GM12878 (cell line): ENCODE measurements around the gene GRIK5. TPM values are rescaled to one million over a fixed set of nuclear protein-coding genes. Genes with fewer than 3 reads are reported as not detected.

Experiments
- ATF2 ChIP-seq: IDR thresholded peaks from 2 replicates; pipeline ENCODE4 v1.6.1; 2012; ENCODE audit warnings: low read length, inconsistent platforms
- ATF3 ChIP-seq: IDR thresholded peaks from 2 replicates; pipeline ENCODE4 v1.6.1; 2011; ENCODE audit warnings: low read depth, mild to moderate bottlenecking, low read length, moderate library complexity, borderline replicate concordance; ENCODE audit errors: extremely low read depth
- GATAD2B ChIP-seq: fragments of 450-650 bp; conservative IDR thresholded peaks from 2 replicates; pipeline ENCODE4 v1.6.1; 2017; ENCODE audit warnings: low read depth, mild to moderate bottlenecking, moderate library complexity
- IRF5 ChIP-seq: fragments of 450-650 bp; IDR thresholded peaks from 2 replicates; pipeline ENCODE4 v1.6.1; 2017; ENCODE audit warnings: borderline replicate concordance
- KDM1A ChIP-seq: fragments of 200-600 bp; sonication (generic); IDR thresholded peaks from 2 replicates; pipeline ENCODE4 v1.6.1; 2016; ENCODE audit warnings: borderline replicate concordance
- NKRF ChIP-seq: fragments of 450-650 bp; conservative IDR thresholded peaks from 2 replicates; pipeline ENCODE4 v1.6.1; 2017; ENCODE audit warnings: mild to moderate bottlenecking, moderate library complexity
- REST ChIP-seq: IDR thresholded peaks from 2 replicates; pipeline ENCODE4 v1.6.1; 2012; ENCODE audit warnings: mild to moderate bottlenecking, low read depth, low read length
- SMC3 ChIP-seq: IDR thresholded peaks from 2 replicates; pipeline ENCODE4 v1.6.1; 2011; ENCODE audit warnings: low read length, improper control_type of control experiment, borderline replicate concordance
- SREBF2 ChIP-seq: IDR thresholded peaks from 2 replicates; pipeline ENCODE4 v1.6.1; 2012; ENCODE audit warnings: mild to moderate bottlenecking, low read length
- TCF12 ChIP-seq: IDR thresholded peaks from 2 replicates; pipeline ENCODE4 v1.6.1; 2011; ENCODE audit warnings: low read depth, mild to moderate bottlenecking, low read length
- ZNF592 ChIP-seq: fragments of 450-650 bp; IDR thresholded peaks from 2 replicates; pipeline ENCODE4 v1.6.1; 2017; ENCODE audit warnings: mild to moderate bottlenecking, moderate library complexity
- polyA plus RNA-seq, 11 experiments: library from polyadenylated mRNA; depleted of rRNA in 4 of 11; unstranded in 6 of 11; stranded (reverse) in 5 of 11; fragments of >200 nt; fragmentation: Nextera tagmentation in 4 of 11; fragmentation: Illumina TruSeq in 1 of 11; extraction: Ambion mirVana in 4 of 11; extraction: Trizol in 1 of 11; gene quantifications; 1 replicate in 1 of 11; 2 replicates in 10 of 11; pipeline versions ENCODE4 v1.2.1 to v1.2.3, GENCODE V29; 2011 to 2016; ENCODE audit warnings: inconsistent platforms in 2 of 11, missing spikeins in 2 of 11, low read depth in 1 of 11
- total RNA-seq, 4 experiments: library from RNA; depleted of rRNA in 3 of 4; stranded (reverse); fragments of >200 nt in 3 of 4; fragmentation: Illumina TruSeq in 1 of 4; extraction: Trizol in 1 of 4; gene quantifications; 2 replicates each; pipeline versions ENCODE4 v1.2.1 to v1.2.3, GENCODE V29; 2013 to 2021

Gene GRIK5
- total and polyA plus RNA-seq, 10 of the 15 experiments (the other 5 are each of a cell fraction or from before 2014, with no cell fraction given): 0.03 to 0.23 (median 0.07) TPM; not detected in 3

GRCh38 chr19:41967054-41967783 is 102.8 kb downstream of the GRIK5 start (continued):
- TF ChIP-seq REST (no peak), KDM1A (no peak), IRF5 (no peak), SREBF2 (no peak), TCF12 (no peak), ATF2 (no peak), ATF3 (no peak), GATAD2B (no peak), NKRF (no peak), SMC3 (no peak), ZNF592 (no peak)
